Body of pancreas (tissue), 4 donors: ENCODE results near the gene HSPA5. TPM values are rescaled to one million over a fixed set of nuclear protein-coding genes. Genes with fewer than 3 reads are reported as not detected.
"Not testable (repeated sequence)": the region's sequence is repeated elsewhere in the genome, so short reads cannot be mapped to it uniquely, and the experiment has no call there.

Experiments
- ATAC-seq: fragments of 150-250 bp; one replicate; pipeline ENCODE4 v1.9.1; 2016
- DNase-seq, 4 donors: peaks; one replicate each; pipeline ENCODE4 v3.0.0-alpha.2; 2019
- H3K27ac ChIP-seq, 4 donors: fragments of 200-600 bp; sonication (generic); 1 replicate in 3 of 4; 2 replicates in 1 of 4; pipeline versions ENCODE4 v1.5.1 to v1.6.1; 2016 to 2019; ENCODE audit warnings: mild to moderate bottlenecking in 1 of 4, mixed read lengths in 1 of 4, moderate library complexity in 1 of 4
- H3K27me3 ChIP-seq, 2 donors: fragments of 200-600 bp; sonication (generic); one replicate each; pipeline ENCODE4 v1.6.0; 2016; ENCODE audit warnings: mild to moderate bottlenecking in 1 of 2
- H3K36me3 ChIP-seq, 2 donors: fragments of 200-600 bp; sonication (generic); replicated peaks in 1 of 2; 2 replicates each; pipeline ENCODE4 v1.5.1; 2016; ENCODE audit warnings: low read depth in 2 of 2; ENCODE audit not compliant: insufficient read depth in 1 of 2
- H3K4me1 ChIP-seq: fragments of 200-600 bp; sonication (generic); one replicate; pipeline ENCODE4 v1.6.0; 2016
- H3K4me3 ChIP-seq, 2 donors: fragments of 200-600 bp; sonication (generic); 1 replicate in 1 of 2; 2 replicates in 1 of 2; pipeline ENCODE4 v1.5.1; 2016 to 2019
- H3K9me3 ChIP-seq, 3 donors: fragments of 200-600 bp; sonication (generic); 1 replicate in 2 of 3; 2 replicates in 1 of 3; pipeline ENCODE4 v1.5.1; 2016
- CTCF ChIP-seq, 7 experiments: fragments of 450-650 bp in 4 of 7; fragments of 200-600 bp in 3 of 7; sonication (generic) in 3 of 7; IDR thresholded peaks; one replicate each; pipeline ENCODE4 v1.5.1; 2016 to 2019; ENCODE audit warnings: antibody characterized with exemption in 7 of 7
- POLR2A ChIP-seq, 3 donors: fragments of 450-650 bp; IDR thresholded peaks; one replicate each; pipeline ENCODE4 v1.6.1; 2016; ENCODE audit warnings: antibody characterized with exemption in 3 of 3, mild to moderate bottlenecking in 2 of 3
- WGBS, 2 donors: methylation state at CpG; one replicate each; pipeline ENCODE4 v1.1.5; 2017; 5-methylcytosine and 5-hydroxymethylcytosine counted together
- intact Hi-C: fragments of 100-400 bp; cut with DNase I; formaldehyde crosslinking; loops from one replicate; pipeline ENCODE4 v1.15.1; 2023
- total RNA-seq, 2 donors: library from RNA; depleted of rRNA; stranded (reverse); fragments of >200 nt; gene quantifications; one replicate each; pipeline ENCODE4 v1.1.0, GENCODE V29; 2016

Gene HSPA5
- total RNA-seq = 100 to 1,000 TPM in 1 of 2 donors, 10 to 100 TPM in 1; 78.6 to 170 TPM

DNA sequence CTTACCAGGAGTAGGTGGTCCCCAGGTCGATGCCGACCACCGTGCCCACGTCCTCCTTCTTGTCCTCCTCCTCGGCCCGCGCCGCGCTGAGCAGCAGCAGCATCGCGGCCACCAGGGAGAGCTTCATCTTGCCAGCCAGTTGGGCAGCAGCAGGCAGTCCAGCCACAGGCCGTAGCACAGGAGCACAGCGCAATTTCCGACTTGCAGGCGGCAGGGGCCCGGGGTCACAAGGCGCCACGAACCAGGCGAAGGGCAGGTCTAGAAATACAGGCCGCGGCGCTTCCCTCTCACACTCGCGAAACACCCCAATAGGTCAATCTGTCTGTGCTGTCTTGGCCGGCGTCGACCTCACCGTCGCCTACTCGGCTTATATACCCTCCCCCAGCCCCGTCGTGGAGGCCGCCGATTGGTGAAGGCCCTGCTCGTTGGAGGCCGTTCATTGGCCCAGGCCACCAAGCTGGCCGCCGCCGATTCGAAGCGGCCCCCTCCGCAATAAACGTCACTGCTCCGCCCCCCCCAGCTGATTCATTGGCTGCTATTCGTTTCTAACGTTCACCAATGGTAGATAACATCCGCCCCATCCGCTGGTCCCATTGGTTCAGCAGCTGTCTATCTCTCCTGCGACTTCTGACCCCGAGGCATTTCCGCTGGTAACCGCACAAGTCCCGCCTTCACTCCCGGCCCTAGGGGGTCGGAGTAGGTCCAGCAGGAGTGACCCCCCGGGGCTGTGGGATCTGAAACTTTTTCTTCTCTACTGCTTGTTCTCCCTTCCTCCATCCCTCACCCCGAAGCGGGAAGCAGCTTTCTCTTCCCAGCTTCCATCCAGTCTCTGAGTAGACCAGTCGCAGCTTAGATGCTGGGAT, at the start of gene HSPA5:
TSS of gene HSPA5 (minus strand) at position 344 of the 863 bp plus-strand sequence. CDS start at position 127, 217 bp downstream.
- Histone ChIP-seq H3K36me3 (peaks cover 0 to 5% of the 10 kb centered on the region in 2 donors), H3K4me3 (peak within 1 kb of the TSS; percentile 84 to 94), H3K27me3 (no peaks in the 10 kb centered on the region), H3K27ac (peak within 1 kb of the TSS; percentile 94 to 97 (median 94)), H3K9me3 (no peaks in the 10 kb centered on the region), H3K4me1 (peaks cover 39% of the 10 kb centered on the region)
- intact Hi-C loops = no loop called here
- TF ChIP-seq CTCF (IDR thresholded peaks at IDR 0.05) = peak in 3 of 7 experiments; percentile 13 to 41 (median 17)
- TF ChIP-seq POLR2A (IDR thresholded peaks at IDR 0.05) = peak; percentile 99 to 100 (median 100)
- WGBS, 2 donors = 0% methylated on average over 27 to 59 of the region's 59 CpGs
- ATAC-seq = peak; percentile 95
- DNase-seq = peak; percentile 100

- H3K27ac ChIP-seq, DNase-seq, intact Hi-C loops, H3K36me3 ChIP-seq, H3K9me3 ChIP-seq, ATAC-seq, H3K4me3 ChIP-seq, H3K27me3 ChIP-seq: not testable (repeated sequence)
- H3K4me1 ChIP-seq = peaks cover 11% of the 10 kb centered on the region
- 94 to 95% methylated on average over 7 of the region's 7 CpGs for WGBS, 2 donors
Observed at GRCh38 chr9:125286935-125287433, 45.8 kb upstream of the HSPA5 start.

- TF ChIP-seq CTCF (IDR thresholded peaks at IDR 0.05) = no peak
- no peak for TF ChIP-seq POLR2A (IDR thresholded peaks at IDR 0.05)
- ATAC-seq = no peak
- WGBS, 2 donors = 38 to 50% methylated on average over 3 of the region's 3 CpGs
- intact Hi-C loops = no loop called here
- peaks cover 11% of the 10 kb centered on the region for H3K4me1 ChIP-seq
- no peak overlapping the region for H3K4me3 ChIP-seq
- H3K9me3 ChIP-seq = no peaks in the 10 kb centered on the region
- no peak overlapping the region for H3K27ac ChIP-seq
- H3K27me3 ChIP-seq = no peaks in the 10 kb centered on the region
- no peak for DNase-seq
- no peaks in the 10 kb centered on the region for H3K36me3 ChIP-seq
Observed at GRCh38 chr9:125284855-125285254, 43.7 kb upstream of the HSPA5 start.

DNA sequence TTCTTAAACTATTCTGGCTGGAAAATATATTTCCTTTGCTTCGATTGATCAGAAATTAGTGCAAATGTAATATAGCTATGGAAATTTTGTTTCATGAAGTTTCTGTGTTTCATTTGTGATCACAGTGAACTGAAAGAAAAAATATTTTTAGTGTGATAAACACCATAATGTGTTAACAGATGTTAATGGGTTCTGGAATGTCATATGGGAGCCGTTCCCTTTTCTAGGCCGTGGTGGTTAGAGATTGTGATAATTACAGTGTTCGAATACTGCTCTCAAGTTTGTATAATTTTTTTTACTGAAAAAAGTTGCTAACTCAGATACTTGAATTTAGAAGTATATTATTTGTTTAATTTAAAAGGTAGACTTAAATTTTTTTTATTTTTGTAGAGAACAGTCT, 39.8 kb upstream of the HSPA5 start:
- peaks cover 11% of the 10 kb centered on the region for H3K4me1 ChIP-seq
- intact Hi-C loops = no loop called here
- WGBS, 2 donors = 78 to 90% methylated on average over 4 of the region's 4 CpGs

More for the DNA sequence above, 39.8 kb upstream of the HSPA5 start:
- no peak overlapping the region for H3K4me3 ChIP-seq
- no peaks in the 10 kb centered on the region for H3K27me3 ChIP-seq
- ATAC-seq (no peak), DNase-seq (no peak)
- H3K27ac ChIP-seq = no peak overlapping the region
- TF ChIP-seq CTCF (IDR thresholded peaks at IDR 0.05) = no peak
- no peak for TF ChIP-seq POLR2A (IDR thresholded peaks at IDR 0.05)
- no peaks in the 10 kb centered on the region for H3K9me3 ChIP-seq
- no peaks in the 10 kb centered on the region for H3K36me3 ChIP-seq
